Motor neuron (in vitro differentiated cells): ENCODE measurements around the gene CPED1. TPM values are rescaled to one million over a fixed set of nuclear protein-coding genes. Genes with fewer than 3 reads are reported as not detected.
"Not testable (repeated sequence)": the region's sequence is repeated elsewhere in the genome, so short reads cannot be mapped to it uniquely, and the experiment has no call there.

Source experiments
- ATAC-seq, 8 experiments: fragments of 200-7000 bp; cut with Tn5 transposase; replicated peaks in 6 of 8; 2 replicates each; pipeline ENCODE4 v1.8.0; 2021; ENCODE audit warnings: mild to moderate bottlenecking in 8 of 8, moderate library complexity in 8 of 8
- H3K27ac ChIP-seq, 2 donors: fragments of 250-450 bp; sonication (Bioruptor Pico); 2 replicates each; pipeline ENCODE4 v1.9.0; 2021; ENCODE audit warnings: antibody characterized with exemption in 2 of 2, mild to moderate bottlenecking in 2 of 2, moderate library complexity in 1 of 2
- H3K4me1 ChIP-seq, 2 donors: fragments of 250-450 bp; sonication (Bioruptor Pico); replicated peaks in 1 of 2; 2 replicates each; pipeline ENCODE4 v1.6.1; 2021; ENCODE audit warnings: antibody characterized with exemption in 2 of 2, mild to moderate bottlenecking in 2 of 2, moderate library complexity in 1 of 2
- H3K4me3 ChIP-seq, 5 donors: fragments of 250-450 bp; sonication (Bioruptor Pico); 2 replicates each; pipeline ENCODE4 v1.9.0; 2021; ENCODE audit warnings: antibody characterized with exemption in 5 of 5, mild to moderate bottlenecking in 5 of 5, moderate library complexity in 4 of 5
- WGBS, 10 experiments: fragments of 450-650 bp; shearing (Covaris generic); methylation state at CpG; one replicate each; pipeline ENCODE4 v1.0.0; 2022; 5-methylcytosine and 5-hydroxymethylcytosine counted together
- in situ Hi-C, 9 experiments: fragments of 400-800 bp; cut with MboI; loops; one replicate each; pipeline ENCODE4 v1.15.0; 2021; ENCODE audit warnings: low sequenced_read_pairs in 9 of 9, low pct_unique_long_range_greater_than_20kb in 2 of 9; ENCODE audit not compliant: unreplicated experiment in 9 of 9
- total RNA-seq, 8 experiments: library from RNA; unstranded; fragments of 300-600 nt; gene quantifications; 2 replicates each; pipeline versions ENCODE4 v1.2.3 to v1.2.4, GENCODE V29; 2022

The CPED1 gene
- total RNA-seq, 8 experiments from 2014 or later, result 0.05 to 21.8 (median 0.47) TPM; not detected in 1

DNA sequence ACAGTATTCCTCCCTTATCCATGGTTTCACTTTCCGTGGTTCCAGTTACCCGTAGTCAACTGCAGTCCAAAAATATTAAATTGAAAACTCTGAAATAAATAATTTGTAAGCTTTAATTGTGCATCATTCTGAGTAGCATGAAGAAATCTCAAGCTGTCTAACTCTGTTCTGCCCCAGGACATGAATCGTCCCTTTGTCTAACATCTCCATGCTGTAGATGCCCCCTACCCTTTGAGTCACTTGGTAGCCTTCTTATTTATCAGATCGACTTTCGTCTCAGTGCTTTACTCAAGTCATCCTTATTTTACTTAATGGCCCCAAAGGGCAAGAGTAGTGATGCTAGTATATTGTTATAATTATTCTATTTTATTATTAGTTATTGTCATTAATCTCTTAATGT is 41.8 kb downstream of the CPED1 start:
- Histone ChIP-seq H3K4me3 (no peak overlapping the region), H3K4me1 (no peaks in the 10 kb centered on the region), H3K27ac (no peak overlapping the region)
- no peak for ATAC-seq
- in situ Hi-C loops, result no loop called here
- 80 to 100% (median 92%) methylated on average over 1 to 5 of the region's 5 CpGs for WGBS, 10 experiments

DNA sequence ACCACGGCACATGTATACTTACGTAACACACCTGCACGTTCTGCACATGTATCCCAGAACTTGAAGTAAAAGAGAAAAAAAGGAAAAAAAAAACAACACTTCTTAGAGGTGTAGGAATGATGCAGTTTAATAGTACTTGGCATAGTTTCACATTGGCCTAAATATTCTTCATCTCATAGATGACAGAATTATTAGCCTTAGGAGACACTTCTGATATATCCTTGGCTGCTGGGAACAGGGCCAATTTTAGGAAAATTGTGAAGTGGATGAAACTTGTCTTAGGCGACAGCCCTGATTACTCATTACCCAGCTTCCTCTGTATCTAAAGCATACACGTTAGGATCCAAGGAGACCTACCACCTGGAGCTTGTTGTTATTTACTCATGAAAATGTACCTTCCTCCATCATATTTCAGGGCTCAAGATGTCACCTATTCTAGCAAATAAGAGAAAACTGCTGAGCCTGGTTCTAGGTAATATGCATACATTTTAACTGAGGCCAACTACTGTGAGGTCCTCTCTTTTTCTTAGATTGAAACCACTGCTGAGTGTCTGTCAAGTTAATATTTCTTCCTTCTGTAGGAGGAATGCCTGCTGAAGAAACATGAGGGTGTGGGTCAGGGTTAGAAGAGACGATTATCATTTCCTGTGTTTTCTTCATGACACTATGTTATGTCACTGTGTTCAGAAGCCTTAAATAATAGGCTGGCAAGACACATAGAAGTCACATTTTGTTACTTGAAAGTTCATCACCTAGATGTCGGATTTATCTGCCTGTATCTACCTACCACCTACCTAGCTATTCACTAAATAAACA is 44.3 kb downstream of the CPED1 start:
- no peak overlapping the region for H3K27ac ChIP-seq
- H3K4me3 ChIP-seq, result no peak overlapping the region
- peak in 2 of 8 experiments; percentile 33 to 50 for ATAC-seq
- in situ Hi-C loops, result no loop called here
- WGBS, 10 experiments, result 40 to 82% (median 67%) methylated on average over 1 to 7 of the region's 7 CpGs; no CpG with 5 or more reads in 1 of the 10 experiments
- H3K4me1 ChIP-seq, result no peaks in the 10 kb centered on the region

DNA sequence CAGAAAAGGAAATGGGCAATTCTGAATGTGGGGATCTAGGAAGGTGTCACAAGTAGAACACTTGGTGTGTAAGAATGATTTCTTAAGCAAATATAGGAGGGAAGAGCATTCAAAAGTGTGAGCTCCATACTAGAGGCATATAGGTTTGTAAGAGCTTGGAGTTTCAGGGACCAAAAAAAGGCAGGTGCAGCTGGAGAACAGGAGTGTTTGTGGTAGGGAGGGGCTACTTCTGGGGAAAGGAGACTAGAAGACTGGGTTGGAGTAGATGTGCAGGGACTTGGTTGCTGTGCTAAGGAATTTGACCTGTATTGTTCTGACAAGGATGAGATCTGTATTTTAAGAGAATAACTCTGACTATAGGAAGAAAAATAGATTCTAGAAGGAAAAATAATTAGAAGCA is 46.4 kb downstream of the CPED1 start:
- ATAC-seq, result no peak
- in situ Hi-C loops, result no loop called here

DNA sequence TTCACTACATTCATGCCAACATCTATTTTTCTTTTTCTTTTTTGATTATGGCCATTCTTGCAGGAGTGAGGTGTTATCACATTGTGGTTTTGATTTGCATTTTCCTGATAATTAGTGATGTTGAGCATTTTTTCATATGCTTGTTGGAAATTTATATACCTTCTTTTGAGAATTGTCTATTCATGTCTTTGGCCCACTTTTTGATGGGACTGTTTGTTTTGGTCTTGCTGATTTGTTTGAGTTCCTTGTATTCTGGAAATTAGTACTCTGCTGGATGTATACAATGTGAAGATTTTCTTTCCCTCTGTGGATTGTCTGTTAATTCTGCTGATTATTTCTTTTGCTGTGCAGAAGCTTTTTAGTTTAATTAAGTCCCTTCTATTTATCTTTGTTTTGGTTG is 48.3 kb downstream of the CPED1 start:
- H3K27ac ChIP-seq, in situ Hi-C loops, H3K4me3 ChIP-seq, H3K4me1 ChIP-seq, ATAC-seq: not testable (repeated sequence)

More for the DNA sequence above, 46.4 kb downstream of the CPED1 start:
- H3K27ac ChIP-seq, result no peak overlapping the region
- no peaks in the 10 kb centered on the region for H3K4me1 ChIP-seq
- H3K4me3 ChIP-seq, result no peak overlapping the region

DNA sequence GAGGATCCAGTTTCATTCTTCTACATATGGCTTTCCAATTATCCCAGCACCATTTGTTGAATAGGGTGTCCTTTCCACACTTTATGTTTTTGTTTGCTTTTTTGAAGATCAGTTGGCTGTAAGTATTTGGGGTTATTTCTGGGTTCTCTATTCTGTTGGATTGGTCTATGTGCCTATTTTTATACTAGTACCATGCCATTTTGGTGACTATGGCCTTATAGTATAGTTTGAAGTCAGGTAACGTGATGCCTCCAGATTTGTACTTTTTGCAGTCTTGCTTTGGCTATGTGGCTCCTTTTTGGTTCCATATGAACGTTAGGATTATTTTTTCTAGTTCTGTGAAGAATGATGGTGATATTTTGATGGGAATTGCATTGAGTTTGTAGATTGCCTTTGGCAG is 48.8 kb downstream of the CPED1 start:
- in situ Hi-C loops, H3K27ac ChIP-seq, ATAC-seq, H3K4me3 ChIP-seq, H3K4me1 ChIP-seq: not testable (repeated sequence)
- 72 to 100% (median 90%) methylated on average over 1 to 2 of the region's 2 CpGs; no CpG with 5 or more reads in 2 of the 10 experiments for WGBS, 10 experiments

DNA sequence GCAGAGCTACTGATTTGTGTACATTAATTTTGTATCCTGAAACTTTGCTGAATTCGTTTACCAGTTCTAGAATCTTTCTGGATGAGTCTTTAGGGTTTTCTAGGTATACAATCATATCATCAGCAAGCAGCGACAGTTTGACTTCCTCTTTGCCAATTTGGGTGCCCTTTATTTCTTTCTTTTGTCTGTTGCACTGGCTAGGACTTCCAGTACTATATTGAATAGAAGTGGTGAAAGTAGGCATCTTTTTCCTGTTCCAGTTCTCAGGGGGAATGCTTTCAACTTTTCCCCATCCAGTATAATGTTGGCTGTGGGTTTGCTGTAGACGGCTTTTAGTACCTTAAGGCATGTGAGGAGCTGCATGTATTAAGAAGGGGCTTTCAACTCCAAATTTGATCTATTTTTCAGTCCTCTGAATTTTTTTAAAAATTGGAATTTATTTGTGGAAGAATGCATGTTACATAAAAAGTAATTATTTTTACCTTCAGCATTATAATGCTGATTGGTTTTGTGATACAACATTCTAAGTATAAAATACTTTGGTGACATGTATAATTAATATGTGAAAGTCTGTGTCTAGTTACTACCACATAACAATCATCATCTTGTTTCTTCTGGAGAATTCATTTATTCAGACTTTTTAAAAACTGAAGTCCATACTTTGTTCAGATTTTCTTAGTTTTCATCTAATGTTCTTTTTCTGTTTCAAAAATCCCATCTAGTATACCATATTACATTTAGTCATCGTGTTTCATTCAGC is 49.6 kb downstream of the CPED1 start:
- H3K4me1 ChIP-seq, result no peaks in the 10 kb centered on the region
- in situ Hi-C loops, result no loop called here
- no peak for ATAC-seq
- 76 to 100% (median 89%) methylated on average over 1 to 4 of the region's 4 CpGs for WGBS, 10 experiments
- H3K4me3 ChIP-seq, result no peak overlapping the region
- no peak overlapping the region for H3K27ac ChIP-seq

DNA sequence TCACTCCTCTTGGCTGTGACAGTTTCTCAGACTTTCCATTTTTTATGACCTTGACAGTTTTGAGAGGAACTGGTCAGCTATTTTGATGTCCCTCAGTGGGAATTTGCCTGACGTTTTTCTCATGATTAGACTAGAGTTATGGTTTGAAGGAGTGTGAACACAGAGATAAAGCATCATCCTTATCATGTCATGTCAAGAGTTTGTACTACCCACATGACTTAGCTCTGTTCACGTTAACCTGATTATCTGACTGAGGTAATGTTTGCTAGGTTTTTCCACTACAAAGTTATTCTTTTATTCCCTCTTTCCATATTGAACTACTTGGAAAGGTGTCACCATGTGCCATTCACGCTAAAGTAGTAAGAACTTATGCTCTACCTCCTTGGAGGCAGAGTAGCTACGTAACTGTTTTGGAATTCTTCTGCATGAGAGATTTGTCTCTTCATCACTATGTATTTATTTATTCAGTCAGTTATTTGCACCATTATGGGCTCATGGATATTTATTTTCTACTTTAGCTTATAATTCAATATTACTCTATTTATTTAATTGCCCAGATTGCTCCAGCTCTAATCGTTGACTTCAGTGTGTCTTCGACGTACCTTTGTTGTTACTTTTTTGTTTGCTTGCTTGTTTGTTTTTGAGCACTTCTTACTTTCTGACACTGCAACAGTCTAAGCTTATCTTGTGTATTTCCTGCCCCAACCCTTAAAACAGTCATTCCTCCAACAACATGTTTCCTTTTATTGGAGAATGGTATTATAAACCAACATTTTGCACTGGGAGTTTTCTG is 50.4 kb downstream of the CPED1 start:
- H3K4me3 ChIP-seq, result no peak overlapping the region

DNA sequence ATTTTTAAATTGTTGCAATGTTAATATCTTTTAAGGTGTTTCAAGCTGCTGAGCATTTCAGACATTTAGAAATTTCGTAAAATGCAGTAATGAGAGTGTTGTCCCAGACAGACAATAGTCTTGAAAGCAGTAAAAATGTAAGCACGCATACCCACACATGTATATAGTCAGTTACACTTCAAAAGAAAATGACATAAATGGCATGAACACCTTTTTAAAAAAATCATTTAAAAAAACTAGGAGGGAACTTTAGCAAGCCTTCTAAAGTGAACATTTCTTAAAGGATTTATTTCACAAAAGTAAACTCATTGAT is 51.0 kb downstream of the CPED1 start:
- H3K4me3 ChIP-seq, result no peak overlapping the region
- WGBS, 10 experiments, result 64 to 100% (median 81%) methylated on average over 1 to 2 of the region's 2 CpGs
- in situ Hi-C loops, result no loop called here
- H3K27ac ChIP-seq, result no peak overlapping the region
- H3K4me1 ChIP-seq, result no peaks in the 10 kb centered on the region
- ATAC-seq, result no peak

More for the DNA sequence above, 50.4 kb downstream of the CPED1 start:
- WGBS, 10 experiments, result 76 to 100% (median 83%) methylated on average over 1 to 7 of the region's 7 CpGs
- Histone ChIP-seq H3K4me1 (no peaks in the 10 kb centered on the region), H3K27ac (no peak overlapping the region)
- in situ Hi-C loops, result no loop called here
- no peak for ATAC-seq

DNA sequence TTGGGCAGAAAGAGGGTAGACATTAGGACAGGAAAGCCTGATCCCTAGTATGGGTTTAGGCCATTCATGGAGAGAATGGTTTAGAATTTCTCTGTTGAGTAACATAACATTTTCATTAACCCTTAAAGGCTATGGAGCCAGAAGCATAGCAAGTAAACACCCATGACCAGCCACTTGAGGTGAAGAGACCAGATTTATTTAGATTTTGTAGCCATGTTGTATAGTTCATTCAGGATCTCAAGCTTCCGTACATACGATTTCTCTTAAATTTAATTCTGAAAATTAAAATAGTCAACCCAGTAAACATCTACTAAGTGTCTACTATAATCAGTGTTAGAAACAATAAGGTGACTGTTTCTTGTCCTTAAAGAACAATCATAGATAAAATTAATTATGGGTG is 51.5 kb downstream of the CPED1 start:
- H3K27ac ChIP-seq, result no peak overlapping the region
- H3K4me3 ChIP-seq, result no peak overlapping the region
- no peak for ATAC-seq
- in situ Hi-C loops, result no loop called here
- no peaks in the 10 kb centered on the region for H3K4me1 ChIP-seq
- 84 to 100% (median 100%) methylated on average over 2 of the region's 2 CpGs; no CpG with 5 or more reads in 3 of the 10 experiments for WGBS, 10 experiments

DNA sequence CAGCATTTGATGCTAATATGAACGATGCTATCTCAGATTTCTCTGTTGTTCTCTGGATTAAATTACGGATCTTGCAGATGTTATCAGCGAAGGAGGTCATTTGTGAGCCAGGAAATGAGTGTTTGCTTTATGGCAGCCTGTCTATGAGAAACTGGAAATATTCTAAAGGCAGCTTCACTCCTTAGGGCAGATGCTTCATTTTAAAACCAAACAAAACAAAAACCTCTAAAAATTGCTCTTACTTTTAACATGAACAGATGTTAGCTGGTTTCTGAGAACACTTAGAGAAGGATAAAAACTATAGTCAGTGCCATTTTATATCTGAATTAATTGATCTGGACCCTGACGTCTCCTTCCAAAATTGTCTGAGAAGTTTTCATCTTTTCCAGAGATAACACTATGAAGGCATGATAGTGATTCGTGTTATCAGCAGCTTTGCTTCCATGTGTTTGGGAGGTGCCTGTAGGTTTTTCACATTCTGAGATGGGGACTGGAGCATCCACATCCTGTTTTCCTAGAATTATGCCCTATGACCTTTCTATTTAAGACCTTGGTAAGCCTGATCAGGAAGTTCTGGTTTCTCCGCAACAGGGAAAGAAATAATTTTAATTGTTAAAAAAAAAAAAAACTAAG is 53.1 kb downstream of the CPED1 start:
- no peaks in the 10 kb centered on the region for H3K4me1 ChIP-seq
- peak in 1 of 8 experiments; percentile 23 for ATAC-seq
- in situ Hi-C loops, result no loop called here
- 28 to 91% (median 66%) methylated on average over 3 to 6 of the region's 6 CpGs; no CpG with 5 or more reads in 2 of the 10 experiments for WGBS, 10 experiments
- H3K4me3 ChIP-seq, result no peak overlapping the region
- H3K27ac ChIP-seq, result no peak overlapping the region

DNA sequence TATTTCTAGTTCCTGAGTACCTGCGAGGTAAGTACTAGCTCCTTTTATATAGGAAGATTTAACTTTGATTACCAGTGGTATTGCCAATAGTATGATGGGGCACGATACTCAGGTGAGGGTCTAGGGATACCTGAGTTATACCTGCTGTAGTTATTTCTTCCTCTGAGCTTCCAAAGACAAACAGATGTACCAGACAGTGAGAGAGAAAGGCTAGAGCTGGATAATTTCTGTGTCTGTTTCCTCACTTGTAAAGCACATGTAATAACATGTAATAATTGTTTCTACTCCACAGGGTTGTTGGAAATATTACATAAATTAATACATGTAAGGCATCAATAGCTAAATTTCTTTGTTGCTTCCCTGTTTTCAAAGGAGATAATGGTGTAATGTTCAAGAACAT is 53.7 kb downstream of the CPED1 start:
- no peak for ATAC-seq
- no peak overlapping the region for H3K27ac ChIP-seq
- no peaks in the 10 kb centered on the region for H3K4me1 ChIP-seq
- no peak overlapping the region for H3K4me3 ChIP-seq
- in situ Hi-C loops, result no loop called here
- 80 to 93% (median 86%) methylated on average over 2 of the region's 2 CpGs; no CpG with 5 or more reads in 2 of the 10 experiments for WGBS, 10 experiments

DNA sequence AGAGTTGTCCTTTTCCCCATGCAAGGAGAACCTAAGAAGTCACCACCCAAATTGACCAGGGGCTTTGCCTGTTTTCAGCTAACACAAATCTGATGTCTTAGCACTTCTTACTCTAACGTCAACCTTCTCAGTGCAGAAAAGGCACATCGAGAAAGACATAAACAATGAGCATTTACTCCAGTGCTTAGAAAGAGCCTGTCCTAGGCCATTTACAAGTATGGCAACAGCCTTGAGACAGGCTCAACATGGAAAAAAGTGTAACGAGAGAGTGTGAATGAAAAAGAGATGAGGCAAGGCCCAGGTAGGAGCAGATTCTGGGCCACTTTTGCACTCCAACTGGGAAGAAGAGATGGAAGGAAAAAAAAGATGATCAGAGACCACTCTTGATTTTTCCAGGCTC is 54.4 kb downstream of the CPED1 start:
- no peak overlapping the region for H3K27ac ChIP-seq
- H3K4me1 ChIP-seq, result no peaks in the 10 kb centered on the region
- no peak for ATAC-seq
- in situ Hi-C loops, result no loop called here
- no peak overlapping the region for H3K4me3 ChIP-seq
- 70 to 100% (median 93%) methylated on average over 1 to 3 of the region's 3 CpGs; no CpG with 5 or more reads in 2 of the 10 experiments for WGBS, 10 experiments
